Suppressor macrophage treated with lipopolysaccharide for 1 hour (primary cell): Measurements from ENCODE around the gene ZSWIM5.
"Not testable (repeated sequence)": the region's sequence is repeated elsewhere in the genome, so short reads cannot be mapped to it uniquely, and the experiment has no call there.

ENCODE experiments used
- DNase-seq, 3 donors: peaks; one replicate each; pipeline ENCODE4 v3.0.0-alpha.2; 2020 to 2022

The ZSWIM5 gene

GRCh38 chr1:45084562-45084961, 121.8 kb downstream of the ZSWIM5 start:
- peak in 2 of 3 donors; percentile 3 to 18 for DNase-seq

GRCh38 chr1:45079533-45079932, 126.9 kb downstream of the ZSWIM5 start:
- no peak for DNase-seq

- not testable (repeated sequence) for DNase-seq
Measured at GRCh38 chr1:45076959-45077358, 129.4 kb downstream of the ZSWIM5 start.

GRCh38 chr1:45071567-45071966, 134.8 kb downstream of the ZSWIM5 start:
- DNase-seq = no peak

GRCh38 chr1:45067806-45068205, 138.6 kb downstream of the ZSWIM5 start:
- DNase-seq = no peak

GRCh38 chr1:45065083-45065482, 141.3 kb downstream of the ZSWIM5 start:
- no peak for DNase-seq

- DNase-seq = not testable (repeated sequence)
Measured at GRCh38 chr1:45062463-45062862, 143.9 kb downstream of the ZSWIM5 start.

GRCh38 chr1:45059829-45060228, 146.6 kb downstream of the ZSWIM5 start:
- DNase-seq = no peak

GRCh38 chr1:45057542-45057941, 148.9 kb downstream of the ZSWIM5 start:
- DNase-seq = no peak

- DNase-seq = no peak
Measured at GRCh38 chr1:45051005-45051772, 155.2 kb downstream of the ZSWIM5 start.

GRCh38 chr1:45047032-45047431, 159.4 kb downstream of the ZSWIM5 start:
- peak in 2 of 3 donors; percentile 14 to 31 for DNase-seq

- no peak for DNase-seq
Measured at GRCh38 chr1:45044916-45045315, 161.5 kb downstream of the ZSWIM5 start.

- no peak for DNase-seq
Measured at GRCh38 chr1:45043094-45043493, 163.3 kb downstream of the ZSWIM5 start.

GRCh38 chr1:45040297-45040696, 166.1 kb downstream of the ZSWIM5 start:
- DNase-seq = peak in 1 of 3 donors; percentile 9

GRCh38 chr1:45038661-45039364, 167.6 kb downstream of the ZSWIM5 start:
- DNase-seq = no peak

GRCh38 chr1:45038240-45038639, 168.2 kb downstream of the ZSWIM5 start:
- DNase-seq = no peak

GRCh38 chr1:45037456-45037855, 168.9 kb downstream of the ZSWIM5 start:
- peak in 1 of 3 donors; percentile 11 for DNase-seq

GRCh38 chr1:45035631-45036301, 170.6 kb downstream of the ZSWIM5 start:
- peak in 1 of 3 donors; percentile 17 for DNase-seq

GRCh38 chr1:45033356-45033755, 173.0 kb downstream of the ZSWIM5 start:
- DNase-seq = no peak

- DNase-seq = no peak
Measured at GRCh38 chr1:45032837-45033236, 173.6 kb downstream of the ZSWIM5 start.

- DNase-seq = no peak
Measured at GRCh38 chr1:45026446-45026845, 180.0 kb downstream of the ZSWIM5 start.

GRCh38 chr1:45023663-45024062, 182.7 kb downstream of the ZSWIM5 start:
- no peak for DNase-seq

- DNase-seq = peak; percentile 47 to 73 (median 73)
Measured at GRCh38 chr1:45018599-45019230, 187.7 kb downstream of the ZSWIM5 start.
